ENCODE measurements around the gene ATXN2L.
"Not testable (repeated sequence)": the region's sequence is repeated elsewhere in the genome, so short reads cannot be mapped to it uniquely, and the experiment has no call there.

ATXN2L gene, protein sequence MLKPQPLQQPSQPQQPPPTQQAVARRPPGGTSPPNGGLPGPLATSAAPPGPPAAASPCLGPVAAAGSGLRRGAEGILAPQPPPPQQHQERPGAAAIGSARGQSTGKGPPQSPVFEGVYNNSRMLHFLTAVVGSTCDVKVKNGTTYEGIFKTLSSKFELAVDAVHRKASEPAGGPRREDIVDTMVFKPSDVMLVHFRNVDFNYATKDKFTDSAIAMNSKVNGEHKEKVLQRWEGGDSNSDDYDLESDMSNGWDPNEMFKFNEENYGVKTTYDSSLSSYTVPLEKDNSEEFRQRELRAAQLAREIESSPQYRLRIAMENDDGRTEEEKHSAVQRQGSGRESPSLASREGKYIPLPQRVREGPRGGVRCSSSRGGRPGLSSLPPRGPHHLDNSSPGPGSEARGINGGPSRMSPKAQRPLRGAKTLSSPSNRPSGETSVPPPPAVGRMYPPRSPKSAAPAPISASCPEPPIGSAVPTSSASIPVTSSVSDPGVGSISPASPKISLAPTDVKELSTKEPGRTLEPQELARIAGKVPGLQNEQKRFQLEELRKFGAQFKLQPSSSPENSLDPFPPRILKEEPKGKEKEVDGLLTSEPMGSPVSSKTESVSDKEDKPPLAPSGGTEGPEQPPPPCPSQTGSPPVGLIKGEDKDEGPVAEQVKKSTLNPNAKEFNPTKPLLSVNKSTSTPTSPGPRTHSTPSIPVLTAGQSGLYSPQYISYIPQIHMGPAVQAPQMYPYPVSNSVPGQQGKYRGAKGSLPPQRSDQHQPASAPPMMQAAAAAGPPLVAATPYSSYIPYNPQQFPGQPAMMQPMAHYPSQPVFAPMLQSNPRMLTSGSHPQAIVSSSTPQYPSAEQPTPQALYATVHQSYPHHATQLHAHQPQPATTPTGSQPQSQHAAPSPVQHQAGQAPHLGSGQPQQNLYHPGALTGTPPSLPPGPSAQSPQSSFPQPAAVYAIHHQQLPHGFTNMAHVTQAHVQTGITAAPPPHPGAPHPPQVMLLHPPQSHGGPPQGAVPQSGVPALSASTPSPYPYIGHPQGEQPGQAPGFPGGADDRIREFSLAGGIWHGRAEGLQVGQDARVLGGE

DNA sequence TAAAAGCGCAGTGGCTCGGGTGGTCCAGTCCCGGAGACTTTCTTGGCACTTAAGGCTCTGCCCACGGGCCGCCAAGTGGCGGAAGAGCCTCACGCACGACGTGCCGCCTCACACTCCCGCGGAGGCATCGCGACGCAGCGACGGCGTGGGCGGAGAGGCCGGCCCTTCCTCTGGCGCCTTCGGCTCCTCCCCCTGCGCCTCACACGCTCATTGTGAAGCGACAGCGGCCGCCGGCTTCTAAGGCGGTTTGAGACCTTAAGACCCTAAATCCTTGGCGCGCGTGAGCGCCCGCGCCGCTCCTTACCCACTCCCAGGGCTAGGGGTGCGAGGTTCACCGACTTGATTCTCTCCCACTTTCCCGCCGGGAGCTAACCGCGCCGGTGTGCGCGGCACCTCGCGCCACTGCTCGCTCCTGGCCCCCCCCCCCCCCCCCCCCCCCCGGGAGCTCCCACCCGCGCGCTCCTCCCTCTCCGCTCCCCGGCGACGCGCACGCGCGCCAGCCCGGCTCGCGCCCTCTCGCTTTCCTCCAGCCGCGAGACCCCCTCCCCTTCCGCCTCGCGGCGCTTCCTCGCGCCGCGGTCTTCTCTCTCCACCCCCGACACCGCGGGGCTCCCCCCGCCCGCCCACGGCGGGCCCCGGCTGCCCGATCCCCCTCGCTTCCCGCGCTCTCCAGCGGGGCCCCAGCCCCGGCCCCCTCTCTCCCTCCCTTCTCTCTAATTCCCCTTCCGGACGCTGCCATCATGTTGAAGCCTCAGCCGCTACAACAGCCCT is at the start of gene ATXN2L:
ATXN2L (plus strand) TSS at position 480 of the 771 bp plus-strand sequence; CDS start at position 741, 261 bp downstream.
- peak; percentile 87 for DNase-seq (ENCODE audit: low read depth)

DNA sequence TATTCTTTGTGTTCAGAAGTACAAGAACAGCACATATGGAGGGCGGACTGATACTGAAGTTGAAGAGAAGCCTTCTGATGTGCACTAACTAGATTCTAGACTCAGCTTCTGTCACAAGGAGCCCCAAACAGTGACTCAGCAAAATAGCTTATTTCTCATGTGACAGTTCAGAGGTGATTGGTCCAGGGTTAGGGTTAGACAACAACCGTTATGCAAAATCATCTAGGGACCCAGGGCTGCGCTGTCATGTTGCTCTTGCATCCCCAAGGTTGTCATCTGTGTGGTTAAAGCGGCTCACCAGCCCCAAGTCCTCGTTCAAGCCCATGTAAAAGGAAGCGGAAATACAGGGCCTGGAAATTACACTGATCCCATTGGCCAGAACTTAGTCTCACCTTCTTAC is 41.1 kb upstream of the ATXN2L start:
- not testable (repeated sequence) for DNase-seq (ENCODE audit: low read depth)

DNA sequence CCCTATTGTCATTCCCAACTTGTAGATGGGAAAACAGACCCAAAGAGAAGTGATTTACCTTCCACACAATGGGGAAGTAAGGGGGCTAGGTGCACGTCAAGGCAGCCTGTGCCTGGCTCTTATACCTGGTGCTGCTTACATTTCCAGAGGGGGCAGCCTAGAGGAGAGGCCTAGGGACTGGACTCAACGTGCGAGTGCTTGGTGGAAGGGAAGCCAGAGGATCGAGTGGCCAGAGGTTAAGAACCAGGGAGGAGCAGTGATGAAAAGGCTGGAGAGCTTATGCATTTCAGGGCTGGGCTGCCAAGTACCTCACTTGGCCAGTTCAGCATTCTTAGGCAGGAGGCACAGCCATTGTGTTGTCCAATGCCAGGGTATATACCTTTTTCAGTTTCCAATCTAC is 40.4 kb upstream of the ATXN2L start:
- not testable (repeated sequence) for DNase-seq (ENCODE audit: low read depth)

DNA sequence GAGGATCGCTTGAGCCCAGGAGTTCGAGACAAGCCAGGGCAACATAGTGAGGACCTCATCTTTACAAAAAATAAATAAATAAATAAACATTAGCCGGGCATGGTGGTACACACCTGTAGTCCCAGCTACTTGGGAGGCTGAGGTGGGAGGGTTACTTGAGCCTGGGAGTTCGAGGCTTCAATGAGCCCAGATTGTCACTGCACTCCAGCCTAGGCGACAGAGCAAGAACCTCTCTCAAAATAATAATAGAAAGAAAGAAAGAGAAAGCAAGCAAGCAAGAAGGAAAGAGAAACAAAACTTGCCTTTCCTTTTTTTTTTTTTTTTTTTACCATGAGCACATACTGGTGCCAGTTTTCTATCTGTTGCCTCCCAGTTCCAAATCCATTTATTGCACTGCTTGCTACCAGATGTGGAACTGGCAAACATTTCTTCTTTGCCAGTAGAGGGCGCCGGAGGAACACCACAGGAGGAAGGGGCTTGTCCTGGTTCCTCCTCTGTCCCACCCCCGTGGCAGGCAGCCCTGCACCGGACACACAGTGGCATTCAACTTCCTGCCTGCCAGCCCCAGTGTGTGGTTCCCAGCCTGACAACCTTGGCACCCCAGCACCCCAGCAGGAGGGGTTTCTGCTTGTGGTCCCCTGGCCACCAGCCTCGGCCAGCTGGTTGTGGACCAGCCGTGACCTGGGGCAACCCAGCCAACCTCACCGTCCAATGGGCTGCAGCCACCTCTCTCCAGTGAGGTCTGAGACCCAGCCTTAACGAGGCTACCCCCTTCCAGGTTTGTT is 20.4 kb upstream of the ATXN2L start:
- DNase-seq (ENCODE audit: low read depth): peak; percentile 56

DNA sequence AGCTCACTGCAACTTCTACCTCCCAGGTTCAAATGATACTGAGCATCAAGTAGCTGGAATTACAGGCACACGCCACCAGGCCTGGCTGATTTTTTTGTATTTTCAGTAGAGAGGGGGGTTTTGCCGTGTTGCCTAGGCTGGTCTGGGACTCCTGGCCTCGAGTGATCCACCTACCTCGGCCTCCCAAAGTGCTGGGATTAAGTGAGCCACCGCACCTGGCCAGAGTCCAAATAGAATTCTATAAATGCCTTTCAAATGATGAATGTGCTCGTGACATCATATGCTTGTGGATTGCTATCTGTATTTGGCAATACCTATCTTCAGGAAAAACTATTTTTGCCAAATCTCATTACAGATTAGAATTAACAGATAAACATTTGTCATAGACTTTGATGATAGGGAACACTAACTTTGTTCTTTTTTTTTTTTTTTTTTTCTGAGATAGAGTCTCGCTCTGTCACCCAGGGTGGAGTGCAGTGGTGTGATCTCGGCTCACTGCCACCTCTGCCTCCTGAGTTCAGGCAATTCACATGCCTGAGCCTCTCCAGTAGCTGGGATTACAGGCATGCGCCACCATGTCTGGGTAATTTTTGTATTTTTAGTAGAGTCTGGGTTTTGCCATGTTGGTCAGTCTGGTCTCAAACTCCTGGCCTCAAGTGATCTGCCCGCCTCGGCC is 15.2 kb upstream of the ATXN2L start:
- DNase-seq (ENCODE audit: low read depth): not testable (repeated sequence)

DNA sequence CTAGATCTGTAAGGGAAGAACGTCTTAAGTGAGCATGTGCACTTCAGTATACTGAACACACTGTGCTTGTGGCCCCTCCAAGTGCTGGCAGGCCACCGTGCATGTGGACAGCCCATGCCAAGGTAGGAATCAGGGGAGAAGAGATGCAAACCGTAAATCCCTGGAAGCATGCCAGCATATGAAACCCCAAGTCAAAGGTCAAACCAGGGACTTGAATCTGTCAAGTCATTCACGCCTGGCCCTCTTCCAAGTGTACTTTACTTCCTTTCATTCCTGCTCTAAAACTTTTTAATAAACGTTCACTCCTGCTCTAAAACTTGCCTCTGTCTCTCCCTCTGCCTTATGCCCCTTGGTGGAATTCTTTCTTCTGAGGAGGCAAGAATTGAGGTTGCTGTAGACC is 2.8 kb upstream of the ATXN2L start:
- no peak for DNase-seq (ENCODE audit: low read depth)

DNA sequence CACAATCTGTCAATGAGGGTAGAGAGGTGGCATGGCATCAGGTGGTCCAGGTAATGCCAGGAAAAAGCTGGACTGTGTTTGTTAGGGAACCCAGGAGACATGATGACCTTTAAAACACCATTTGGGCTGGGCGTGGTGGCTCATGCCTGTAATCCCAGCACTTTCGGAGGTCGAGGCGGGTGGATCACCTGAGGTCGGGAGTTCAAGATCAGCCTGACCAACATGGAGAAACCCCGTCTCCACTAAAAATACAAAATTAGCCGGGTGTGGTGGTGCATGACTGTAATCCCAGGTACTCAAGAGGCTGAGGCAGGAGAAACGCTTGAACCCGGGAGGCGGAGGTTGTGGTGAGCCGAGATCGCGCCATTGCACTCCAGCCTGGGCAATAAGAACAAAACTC is 2.3 kb upstream of the ATXN2L start:
- not testable (repeated sequence) for DNase-seq (ENCODE audit: low read depth)

DNA sequence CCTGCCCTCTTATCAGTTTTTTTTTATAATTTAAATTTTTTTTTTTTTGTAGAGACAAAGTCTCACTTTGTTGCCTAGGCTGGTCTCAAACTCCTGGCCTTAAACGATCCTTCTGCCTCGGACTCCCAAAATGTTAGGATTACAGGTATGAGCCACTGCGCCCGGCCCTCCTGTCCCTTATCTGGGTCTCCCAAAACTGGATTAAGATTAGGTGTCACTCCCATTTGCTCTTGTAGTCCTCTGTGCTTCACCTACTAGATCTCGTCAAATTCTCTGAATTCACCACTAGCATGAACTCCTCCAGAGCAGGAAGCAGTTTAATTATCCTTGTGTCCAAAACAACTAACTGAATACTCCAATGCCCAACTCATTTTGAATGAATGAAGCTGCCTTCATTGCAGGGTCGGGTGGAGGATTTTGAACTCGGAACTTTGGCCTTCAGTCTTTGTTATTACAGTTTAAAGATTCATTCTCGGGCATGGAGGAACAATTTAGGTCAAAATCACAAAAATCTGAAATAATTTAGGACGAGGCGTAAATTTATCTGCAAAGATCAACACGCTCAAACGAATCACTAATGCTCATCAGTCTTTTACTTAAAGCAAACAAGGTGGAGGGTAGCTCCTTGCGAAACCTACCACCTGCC is 802 bp upstream of the ATXN2L start:
- DNase-seq (ENCODE audit: low read depth): no peak

DNA sequence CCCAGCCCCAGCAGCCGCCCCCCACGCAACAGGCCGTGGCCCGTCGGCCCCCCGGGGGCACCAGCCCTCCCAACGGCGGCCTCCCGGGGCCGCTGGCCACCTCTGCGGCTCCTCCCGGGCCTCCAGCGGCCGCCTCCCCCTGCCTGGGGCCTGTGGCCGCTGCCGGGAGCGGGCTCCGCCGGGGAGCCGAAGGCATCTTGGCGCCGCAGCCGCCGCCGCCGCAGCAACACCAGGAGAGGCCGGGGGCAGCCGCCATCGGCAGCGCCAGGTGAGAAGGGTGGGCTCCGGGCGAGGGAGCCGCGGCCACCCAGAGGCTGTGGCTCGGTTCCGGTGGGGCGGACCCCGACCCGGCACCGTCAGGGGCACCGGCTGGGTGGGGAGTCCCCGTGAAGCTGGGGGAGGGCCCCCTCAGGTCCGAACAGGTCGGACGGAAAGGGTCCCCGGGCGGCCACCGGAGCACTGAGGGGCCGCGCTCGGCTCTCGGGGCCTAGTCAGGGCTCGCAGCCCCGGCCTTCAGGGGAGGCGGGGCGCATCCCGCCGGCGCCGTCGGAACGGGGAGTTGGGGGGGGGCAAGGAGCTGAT is 583 bp downstream of the ATXN2L start:
- DNase-seq (ENCODE audit: low read depth): no peak

DNA sequence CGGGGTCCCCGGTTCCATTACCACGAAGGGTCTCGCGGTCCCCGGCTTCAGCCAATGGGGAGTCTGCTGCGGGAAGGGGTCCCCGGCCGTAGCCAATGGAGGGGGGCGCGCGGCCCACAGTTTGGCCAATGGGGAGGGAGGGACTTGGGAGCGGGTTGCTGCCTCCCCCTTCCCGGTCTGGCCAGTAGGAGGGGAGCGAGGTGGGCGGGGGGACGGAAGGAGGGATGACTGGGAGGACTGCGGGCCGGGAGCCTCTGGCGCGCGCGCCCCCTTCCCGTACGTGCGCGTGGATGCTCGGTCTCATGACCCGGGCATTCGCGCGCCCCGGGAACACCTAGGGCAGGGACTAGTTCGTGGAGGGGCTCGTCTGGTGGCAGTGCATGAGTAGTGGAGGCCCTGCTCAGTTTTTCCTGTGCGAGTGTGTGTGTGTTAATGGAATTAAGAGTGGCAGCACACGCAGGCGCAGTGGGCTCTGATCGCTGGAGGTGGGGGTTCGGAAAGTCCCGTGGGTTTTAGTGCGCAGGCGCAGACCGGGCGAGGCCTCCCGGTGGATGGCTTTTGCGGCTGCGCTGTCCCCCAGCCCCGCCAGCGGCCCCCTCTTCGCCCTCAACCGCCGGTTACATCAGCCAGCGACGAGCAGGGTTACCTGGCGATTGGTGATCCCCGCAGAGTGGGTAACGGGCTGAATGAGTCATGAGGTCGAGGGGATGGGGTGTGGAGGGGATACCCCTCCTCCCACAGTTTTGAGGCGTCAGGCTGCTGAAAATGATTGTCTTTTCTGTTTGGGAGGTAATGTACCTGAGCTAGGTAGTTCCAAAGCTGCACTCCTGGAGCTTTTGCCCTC is 1.3 kb downstream of the ATXN2L start:
- DNase-seq (ENCODE audit: low read depth): peak; percentile 97

DNA sequence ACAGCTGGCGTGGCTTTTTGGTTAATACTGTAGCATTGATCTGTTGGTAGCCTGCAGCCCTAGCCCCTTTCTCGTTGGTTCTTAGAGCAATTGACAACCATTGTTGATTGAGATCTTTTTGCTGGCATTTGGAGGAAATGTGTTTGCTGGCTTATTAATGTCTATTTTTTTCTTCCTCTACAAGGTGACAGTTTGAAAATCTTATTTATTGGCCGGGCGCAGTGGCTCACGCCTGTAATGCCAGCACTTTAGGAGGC is 1.8 kb downstream of the ATXN2L start:
- DNase-seq (ENCODE audit: low read depth): no peak

DNA sequence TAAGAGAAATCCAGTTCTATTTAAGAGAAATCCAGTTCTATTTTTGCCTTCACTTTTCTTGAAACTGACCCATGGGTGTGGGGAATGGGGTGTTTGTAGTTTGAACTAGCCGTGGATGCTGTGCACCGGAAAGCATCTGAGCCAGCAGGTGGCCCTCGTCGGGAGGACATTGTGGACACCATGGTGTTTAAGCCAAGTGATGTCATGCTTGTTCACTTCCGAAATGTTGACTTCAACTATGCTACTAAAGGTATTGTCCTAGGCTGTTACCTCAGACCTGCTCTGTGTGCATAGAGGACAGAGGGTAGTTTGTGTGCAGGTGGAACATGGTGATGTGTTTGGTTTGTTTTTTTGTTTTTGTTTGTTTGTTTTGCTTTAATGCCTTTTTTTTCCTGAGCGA is 3.3 kb downstream of the ATXN2L start:
- no peak for DNase-seq (ENCODE audit: low read depth)

DNA sequence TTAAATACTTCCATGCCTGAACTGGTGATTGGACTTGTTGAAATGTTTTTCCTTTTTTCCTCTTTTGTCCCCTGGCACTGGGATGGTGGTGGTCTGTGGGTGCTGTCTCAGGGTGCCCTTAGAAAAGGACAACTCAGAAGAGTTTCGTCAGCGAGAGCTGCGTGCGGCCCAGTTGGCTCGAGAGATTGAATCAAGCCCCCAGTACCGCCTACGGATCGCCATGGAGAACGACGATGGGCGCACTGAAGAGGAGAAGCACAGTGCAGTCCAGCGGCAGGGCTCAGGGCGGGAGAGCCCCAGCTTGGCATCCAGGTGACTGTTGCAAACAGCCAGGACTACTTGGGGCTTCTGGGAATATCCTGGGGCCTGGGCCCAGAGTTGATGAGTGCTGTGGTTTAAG is 6.9 kb downstream of the ATXN2L start:
- DNase-seq (ENCODE audit: low read depth): no peak

DNA sequence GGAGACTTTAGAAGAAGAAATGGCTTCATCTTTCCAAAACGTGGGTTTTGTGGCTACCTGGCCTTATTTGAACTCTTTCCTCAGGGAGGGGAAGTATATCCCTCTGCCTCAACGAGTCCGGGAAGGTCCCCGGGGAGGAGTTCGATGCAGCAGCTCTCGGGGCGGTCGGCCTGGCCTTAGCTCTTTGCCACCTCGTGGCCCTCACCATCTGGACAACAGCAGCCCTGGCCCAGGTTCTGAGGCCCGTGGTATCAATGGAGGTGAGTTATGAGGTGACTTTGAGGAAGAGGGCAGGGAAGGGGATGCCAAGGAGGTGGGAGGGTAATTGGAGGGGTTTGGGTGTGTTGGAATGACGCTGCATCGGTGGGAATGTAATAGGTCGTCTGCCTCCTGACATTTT is 7.7 kb downstream of the ATXN2L start:
- no peak for DNase-seq (ENCODE audit: low read depth)

DNA sequence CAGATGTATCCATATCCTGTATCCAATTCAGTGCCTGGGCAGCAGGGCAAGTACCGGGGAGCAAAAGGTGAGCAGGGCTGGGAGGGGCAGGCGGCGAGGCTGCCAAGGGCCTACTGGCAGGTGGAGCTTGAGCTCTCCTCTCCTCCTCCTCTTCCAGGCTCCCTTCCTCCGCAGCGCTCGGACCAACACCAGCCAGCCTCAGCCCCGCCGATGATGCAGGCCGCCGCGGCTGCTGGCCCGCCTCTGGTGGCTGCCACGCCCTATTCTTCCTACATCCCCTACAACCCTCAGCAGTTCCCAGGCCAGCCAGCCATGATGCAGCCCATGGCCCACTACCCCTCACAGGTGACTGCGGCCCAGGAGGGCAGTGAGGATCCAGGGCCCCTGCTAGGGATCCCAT is 11.6 kb downstream of the ATXN2L start:
- no peak for DNase-seq (ENCODE audit: low read depth)

DNA sequence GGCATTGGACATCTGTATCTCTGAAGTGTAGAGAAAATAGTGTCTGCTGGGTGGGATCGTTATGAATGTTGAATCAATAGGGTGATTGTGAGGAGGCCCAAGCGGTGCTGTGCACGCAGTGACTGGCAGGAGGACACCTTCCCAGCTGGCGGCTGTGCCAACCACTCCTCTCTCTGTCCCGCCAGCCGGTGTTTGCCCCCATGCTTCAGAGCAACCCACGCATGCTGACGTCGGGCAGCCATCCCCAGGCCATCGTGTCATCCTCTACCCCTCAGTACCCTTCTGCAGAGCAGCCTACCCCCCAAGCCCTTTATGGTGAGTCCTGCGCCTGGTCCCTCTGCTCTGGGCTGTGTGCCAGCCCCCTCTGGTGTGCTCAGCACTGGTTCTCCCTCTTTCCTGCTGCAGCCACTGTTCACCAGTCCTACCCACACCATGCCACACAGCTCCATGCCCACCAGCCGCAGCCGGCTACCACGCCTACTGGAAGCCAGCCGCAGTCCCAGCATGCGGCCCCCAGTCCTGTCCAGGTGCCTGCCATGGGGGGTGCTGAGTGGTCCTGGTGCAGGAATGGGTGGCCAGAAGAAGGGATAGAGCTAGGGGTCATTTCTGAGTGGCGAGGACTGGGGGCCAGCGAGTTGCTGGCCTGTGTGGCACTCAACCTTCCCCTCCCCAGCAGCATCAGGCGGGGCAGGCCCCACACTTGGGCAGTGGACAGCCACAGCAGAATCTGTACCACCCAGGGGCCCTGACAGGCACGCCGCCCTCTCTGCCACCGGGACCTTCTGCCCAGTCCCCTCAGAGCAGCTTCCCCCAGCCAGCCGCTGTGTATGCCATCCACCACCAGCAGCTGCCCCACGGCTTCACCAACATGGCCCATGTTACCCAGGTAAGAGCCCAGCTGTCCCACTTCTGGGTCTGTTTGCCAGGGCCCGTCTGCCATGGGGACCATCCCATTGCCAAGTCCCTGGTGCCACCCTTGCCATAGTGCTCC is 12.4 kb downstream of the ATXN2L start:
- DNase-seq (ENCODE audit: low read depth): no peak

DNA sequence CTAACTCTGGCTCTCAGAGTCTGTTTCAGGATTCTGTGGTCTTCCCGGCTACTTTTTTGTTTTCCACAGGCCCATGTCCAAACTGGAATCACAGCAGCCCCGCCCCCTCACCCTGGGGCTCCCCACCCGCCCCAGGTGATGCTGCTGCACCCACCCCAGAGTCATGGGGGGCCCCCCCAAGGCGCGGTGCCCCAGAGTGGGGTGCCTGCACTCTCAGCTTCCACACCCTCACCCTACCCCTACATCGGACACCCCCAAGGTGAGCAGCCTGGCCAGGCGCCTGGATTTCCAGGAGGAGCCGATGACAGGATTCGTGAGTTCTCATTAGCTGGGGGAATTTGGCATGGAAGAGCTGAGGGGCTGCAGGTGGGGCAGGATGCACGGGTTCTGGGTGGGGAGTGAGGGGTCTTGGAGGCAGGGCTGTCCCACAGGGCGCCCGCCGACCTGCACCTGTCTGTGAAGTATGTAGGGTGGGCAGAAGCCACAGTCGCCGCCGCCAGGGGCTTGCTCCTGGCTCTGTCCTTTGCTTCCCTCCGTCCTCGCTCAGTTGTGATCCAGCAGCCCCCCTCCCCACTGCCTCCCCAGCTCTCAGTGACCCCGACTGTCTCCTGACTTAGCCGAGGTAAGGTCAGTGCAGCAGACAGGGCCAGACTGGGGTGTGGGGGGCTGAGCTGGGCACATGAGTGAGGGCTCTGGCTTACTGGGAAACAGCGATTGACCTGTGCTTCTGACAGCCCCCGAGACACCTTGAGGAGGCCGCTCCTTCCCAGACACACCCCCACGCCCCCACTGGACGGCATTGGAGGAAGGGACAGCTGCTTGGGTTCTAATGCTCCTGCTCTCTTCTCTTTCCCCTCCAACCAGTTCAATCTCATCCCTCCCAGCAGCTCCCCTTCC is 13.3 kb downstream of the ATXN2L start:
- DNase-seq (ENCODE audit: low read depth): no peak
